Ovary (tissue), 3 donors: ENCODE measurements around the gene TRA2A.
"Not testable (repeated sequence)": the region's sequence is repeated elsewhere in the genome, so short reads cannot be mapped to it uniquely, and the experiment has no call there.

Experiments
- CTCF ChIP-seq, 3 donors: fragments of 450-650 bp in 2 of 3; fragments of 200-600 bp in 1 of 3; IDR thresholded peaks; one replicate each; pipeline versions ENCODE4 v1.5.1 to v1.8.0; 2016 to 2022; ENCODE audit warnings: antibody characterized with exemption in 3 of 3, mild to moderate bottlenecking in 1 of 3
- EP300 ChIP-seq: sonication (generic); formaldehyde crosslinking; IDR thresholded peaks from one replicate; pipeline ENCODE4 v1.6.1; 2017; ENCODE audit warnings: antibody characterized with exemption
- POLR2A ChIP-seq: fragments of 450-650 bp; IDR thresholded peaks from one replicate; pipeline ENCODE4 v1.6.1; 2017; ENCODE audit warnings: antibody characterized with exemption, mild to moderate bottlenecking, moderate library complexity
- donor health status: DM: no; HTN: no; CAD: no.

GRCh38 chr7:23488714-23489113 lies 43.1 kb downstream of the TRA2A start:
- not testable (repeated sequence) for TF ChIP-seq EP300; CTCF (IDR thresholded peaks at IDR 0.05); POLR2A
